Lung (tissue), 12 donors: ENCODE data around the gene BCAS3. TPM values are rescaled to one million over a fixed set of nuclear protein-coding genes. Genes with fewer than 3 reads are reported as not detected.

Experiments used
- ATAC-seq: fragments of 200-7000 bp; cut with Tn5 transposase; one replicate; pipeline ENCODE4 v1.9.1; 2020; ENCODE audit warnings: moderate number of reproducible peaks; ENCODE audit not compliant: insufficient read depth, low FRiP score
- DNase-seq, 3 donors: peaks; one replicate each; pipeline ENCODE4 v3.0.0-alpha.2; 2013 to 2017
- H3K27ac ChIP-seq, 2 donors: one replicate each; pipeline ENCODE4 v1.5.1; 2013; ENCODE audit warnings: mild to moderate bottlenecking in 2 of 2, moderate library complexity in 2 of 2, control low read depth in 1 of 2, inconsistent platforms in 1 of 2, low read depth in 1 of 2, low read length in 1 of 2
- H3K27me3 ChIP-seq, 3 donors: one replicate each; pipeline ENCODE4 v1.5.1; 2013; ENCODE audit warnings: low read length in 2 of 3; ENCODE audit not compliant: control insufficient read depth in 3 of 3, insufficient read depth in 3 of 3
- H3K36me3 ChIP-seq, 4 donors: one replicate each; pipeline ENCODE4 v1.5.1; 2013; ENCODE audit warnings: low read length in 4 of 4, mild to moderate bottlenecking in 1 of 4, moderate library complexity in 1 of 4; ENCODE audit not compliant: control insufficient read depth in 4 of 4, insufficient read depth in 4 of 4
- H3K4me1 ChIP-seq, 5 donors: one replicate each; pipeline ENCODE4 v1.5.1; 2013; ENCODE audit warnings: low read length in 5 of 5, mild to moderate bottlenecking in 2 of 5, moderate library complexity in 1 of 5; ENCODE audit not compliant: control insufficient read depth in 5 of 5, insufficient read depth in 5 of 5
- H3K4me3 ChIP-seq: one replicate; pipeline ENCODE4 v1.5.1; 2013; ENCODE audit warnings: mild to moderate bottlenecking, control low read depth, moderate library complexity
- H3K9ac ChIP-seq, 2 donors: one replicate each; pipeline ENCODE4 v1.5.1; 2013; ENCODE audit warnings: low read length in 2 of 2, control low read depth in 1 of 2; ENCODE audit not compliant: insufficient read depth in 1 of 2
- H3K9me3 ChIP-seq, 4 donors: one replicate each; pipeline ENCODE4 v1.5.1; 2013; ENCODE audit warnings: low read length in 3 of 4, mild to moderate bottlenecking in 1 of 4, moderate library complexity in 1 of 4; ENCODE audit not compliant: control insufficient read depth in 4 of 4, insufficient read depth in 3 of 4
- CTCF ChIP-seq: IDR thresholded peaks from 2 replicates; pipeline ENCODE4 v1.5.1; 2012; ENCODE audit warnings: mild to moderate bottlenecking; ENCODE audit errors: control extremely low read depth, extremely low read depth
- WGBS, 2 donors: extraction: QIAGEN DNeasy Blood & Tissue Kit; methylation state at CpG; one replicate each; pipeline ENCODE4 v1.1.7; 2013; 5-methylcytosine and 5-hydroxymethylcytosine counted together
- polyA plus RNA-seq, 2 donors: library from polyadenylated mRNA; stranded (reverse); fragments of 200-250 nt; gene quantifications; one replicate each; pipeline ENCODE4 v1.2.1, GENCODE V29; 2013
- total RNA-seq, 2 donors: library from RNA; depleted of rRNA in 1 of 2; stranded (reverse); fragments of >200 nt in 1 of 2; gene quantifications; one replicate each; pipeline ENCODE4 v1.2.1, GENCODE V29; 2014 to 2021
- donor health status: control.
- donor health status: control.
- donor health status: Bipolar disorder and iron deficiency.
- donor health status: healthy.
- donor health status: DM: yes; HTN: yes; CAD: no.

BCAS3 gene
- total and polyA plus RNA-seq, 4 donors, result 4.0 to 101 (median 20.3) TPM

- Histone ChIP-seq H3K36me3 (peaks cover 0 to 68% (median 25%) of the 10 kb centered on the region in 4 donors), H3K27me3 (peaks cover 0 to 39% (median 4%) of the 10 kb centered on the region in 3 donors), H3K9me3 (peaks cover 0 to 9% (median 0%) of the 10 kb centered on the region in 4 donors), H3K4me3 (peak overlapping the region; percentile 87), H3K4me1 (peaks cover 0 to 18% (median 6%) of the 10 kb centered on the region in 5 donors), H3K27ac (peak overlapping the region in 1 of 2 donors; percentile 81), H3K9ac (peak overlapping the region; percentile 90 to 91)
- ATAC-seq, result no peak
- WGBS, 2 donors, result 4 to 9% methylated on average over 45 of the region's 45 CpGs
- TF ChIP-seq CTCF, result no peak
- peak in 2 of 3 donors; percentile 24 to 31 for DNase-seq
Measured at GRCh38 chr17:61400717-61401388, 723.2 kb downstream of the BCAS3 start.

GRCh38 chr17:61401389-61402072 is 723.9 kb downstream of the BCAS3 start:
- no peak for TF ChIP-seq CTCF
- Histone ChIP-seq H3K27me3 (peaks cover 0 to 42% (median 4%) of the 10 kb centered on the region in 3 donors), H3K27ac (peak overlapping the region in 1 of 2 donors; percentile 81), H3K9me3 (peaks cover 0 to 9% (median 0%) of the 10 kb centered on the region in 4 donors), H3K9ac (peak overlapping the region; percentile 90 to 91), H3K36me3 (peaks cover 0 to 75% (median 29%) of the 10 kb centered on the region in 4 donors), H3K4me3 (peak overlapping the region; percentile 87), H3K4me1 (peaks cover 0 to 18% (median 13%) of the 10 kb centered on the region in 5 donors)
- 14 to 35% methylated on average over 25 of the region's 25 CpGs for WGBS, 2 donors
- DNase-seq (peak in 2 of 3 donors; percentile 42 to 53), ATAC-seq (no peak)

- no peak for ATAC-seq
- H3K4me3 ChIP-seq, result peak overlapping the region; percentile 87
- peaks cover 0 to 20% (median 18%) of the 10 kb centered on the region in 5 donors for H3K4me1 ChIP-seq
- no peak for TF ChIP-seq CTCF
- peak overlapping the region in 1 of 2 donors; percentile 81 for H3K27ac ChIP-seq
- H3K9ac ChIP-seq, result peak overlapping the region; percentile 91 to 94
- DNase-seq, result peak; percentile 69 to 83 (median 78)
- WGBS, 2 donors, result 19 to 36% methylated on average over 10 to 11 of the region's 11 CpGs
- H3K36me3 ChIP-seq, result peaks cover 0 to 79% (median 31%) of the 10 kb centered on the region in 4 donors
- H3K9me3 ChIP-seq, result peaks cover 0 to 9% (median 0%) of the 10 kb centered on the region in 4 donors
- H3K27me3 ChIP-seq, result peaks cover 0 to 43% (median 4%) of the 10 kb centered on the region in 3 donors
Measured at GRCh38 chr17:61402073-61402541, 724.5 kb downstream of the BCAS3 start.
